Activated CD8-positive, alpha-beta memory T cell treated with anti-CD3 and anti-CD28 coated beads, Interleukin-2, amount 50 U/mL, for 24 hours (primary cell): ENCODE measurements around the gene ADGRL1.
"Not testable (repeated sequence)": the region's sequence is repeated elsewhere in the genome, so short reads cannot be mapped to it uniquely, and the experiment has no call there.

ENCODE experiments used
- DNase-seq: peaks from one replicate; pipeline ENCODE4 v3.0.0-alpha.2; 2020; ENCODE audit errors: extremely low read depth

The ADGRL1 gene

GRCh38 chr19:14189415-14189814, 16.6 kb downstream of the ADGRL1 start:
- no peak for DNase-seq

GRCh38 chr19:14188086-14188485, 17.9 kb downstream of the ADGRL1 start:
- not testable (repeated sequence) for DNase-seq

- DNase-seq, result no peak
Observed at GRCh38 chr19:14187561-14187960, 18.4 kb downstream of the ADGRL1 start.

GRCh38 chr19:14186684-14187083, 19.3 kb downstream of the ADGRL1 start:
- DNase-seq, result not testable (repeated sequence)

GRCh38 chr19:14185691-14186090, 20.3 kb downstream of the ADGRL1 start:
- DNase-seq, result not testable (repeated sequence)

GRCh38 chr19:14185158-14185557, 20.8 kb downstream of the ADGRL1 start:
- DNase-seq, result no peak

GRCh38 chr19:14183741-14184350, 22.1 kb downstream of the ADGRL1 start:
- no peak for DNase-seq

- no peak for DNase-seq
Observed at GRCh38 chr19:14182476-14182875, 23.5 kb downstream of the ADGRL1 start.

- DNase-seq, result no peak
Observed at GRCh38 chr19:14181906-14182305, 24.1 kb downstream of the ADGRL1 start.

GRCh38 chr19:14181199-14181598, 24.8 kb downstream of the ADGRL1 start:
- DNase-seq, result not testable (repeated sequence)

GRCh38 chr19:14177496-14178074, 28.4 kb downstream of the ADGRL1 start:
- DNase-seq, result no peak

GRCh38 chr19:14175351-14175792, 30.6 kb downstream of the ADGRL1 start:
- no peak for DNase-seq

- no peak for DNase-seq
Observed at GRCh38 chr19:14174883-14175282, 31.1 kb downstream of the ADGRL1 start.

- DNase-seq, result no peak
Observed at GRCh38 chr19:14168993-14169392, 37.0 kb downstream of the ADGRL1 start.

GRCh38 chr19:14168259-14168972, 37.6 kb downstream of the ADGRL1 start:
- DNase-seq, result no peak

GRCh38 chr19:14167576-14168138, 38.3 kb downstream of the ADGRL1 start:
- no peak for DNase-seq

- DNase-seq, result no peak
Observed at GRCh38 chr19:14166999-14167575, 38.9 kb downstream of the ADGRL1 start.

- no peak for DNase-seq
Observed at GRCh38 chr19:14165990-14166830, 39.8 kb downstream of the ADGRL1 start.

- DNase-seq, result no peak
Observed at GRCh38 chr19:14164724-14165493, 41.1 kb downstream of the ADGRL1 start.

GRCh38 chr19:14164082-14164481, 41.9 kb downstream of the ADGRL1 start:
- DNase-seq, result no peak

GRCh38 chr19:14162871-14163297, 43.1 kb downstream of the ADGRL1 start:
- no peak for DNase-seq
